H1 (cell line): ENCODE data around the gene SLC41A1. TPM values are rescaled to one million over a fixed set of nuclear protein-coding genes. Genes with fewer than 3 reads are reported as not detected.

Experiments used
- BRCA1 ChIP-seq: IDR thresholded peaks from 2 replicates; pipeline ENCODE4 v1.6.1; 2012; ENCODE audit warnings: low read depth, low read length, improper control_type of control experiment
- CBX8 ChIP-seq: fragments of 300-800, 300-1000 bp; sonication (generic); IDR thresholded peaks from 2 replicates; pipeline ENCODE4 v1.7.1; 2016; ENCODE audit warnings: low read depth, low read length, borderline replicate concordance
- NANOG ChIP-seq: IDR thresholded peaks from 2 replicates; pipeline ENCODE4 v1.6.1; 2011; ENCODE audit warnings: low read length, low read depth, mild to moderate bottlenecking, inconsistent platforms; ENCODE audit not compliant: insufficient read depth, poor library complexity, severe bottlenecking
- RNF2 ChIP-seq: fragments of 200-900, 300-1000 bp; sonication (generic); IDR thresholded peaks from 2 replicates; pipeline ENCODE4 v1.7.1; 2016; ENCODE audit warnings: borderline replicate concordance, low read depth, mild to moderate bottlenecking, antibody characterized with exemption, low read length; ENCODE audit not compliant: poor library complexity, severe bottlenecking; ENCODE audit errors: missing control alignments
- SAP30 ChIP-seq: fragments of 300-600 bp; sonication (generic); IDR thresholded peaks from 2 replicates; pipeline ENCODE4 v1.7.1; 2012; ENCODE audit warnings: low read length, moderate library complexity, mild to moderate bottlenecking, inconsistent platforms; ENCODE audit not compliant: insufficient read depth, insufficient replicate concordance
- SRF ChIP-seq: IDR thresholded peaks from 2 replicates; pipeline ENCODE4 v1.6.1; 2011; ENCODE audit warnings: mild to moderate bottlenecking, low read depth, low read length, moderate library complexity
- polyA plus RNA-seq, 7 experiments: library from polyadenylated mRNA; depleted of rRNA in 3 of 7; stranded (reverse) in 5 of 7; unstranded in 2 of 7; fragments of >200 nt in 5 of 7; fragments of 200-250 nt in 2 of 7; gene quantifications; 1 replicate in 5 of 7; 2 replicates in 1 of 7; 4 replicates in 1 of 7; pipeline versions ENCODE4 v1.2.1 to v1.2.3, GENCODE V29; 2011 to 2013; ENCODE audit warnings: missing spikeins in 2 of 7, mixed read lengths in 2 of 7
- total RNA-seq: library from RNA; stranded (reverse); fragmentation: NEBNext Ultra II Directional; extraction: Animal tissue kit (Norgen Biotek cat#: 25700); gene quantifications from 2 replicates; pipeline ENCODE4 v1.2.1, GENCODE V29; 2021

SLC41A1 gene
- total and polyA plus RNA-seq, 2 of the 8 experiments (the other 6 are each of a cell fraction or from before 2014, with no cell fraction given) = 41.2 to 42.3 TPM

DNA sequence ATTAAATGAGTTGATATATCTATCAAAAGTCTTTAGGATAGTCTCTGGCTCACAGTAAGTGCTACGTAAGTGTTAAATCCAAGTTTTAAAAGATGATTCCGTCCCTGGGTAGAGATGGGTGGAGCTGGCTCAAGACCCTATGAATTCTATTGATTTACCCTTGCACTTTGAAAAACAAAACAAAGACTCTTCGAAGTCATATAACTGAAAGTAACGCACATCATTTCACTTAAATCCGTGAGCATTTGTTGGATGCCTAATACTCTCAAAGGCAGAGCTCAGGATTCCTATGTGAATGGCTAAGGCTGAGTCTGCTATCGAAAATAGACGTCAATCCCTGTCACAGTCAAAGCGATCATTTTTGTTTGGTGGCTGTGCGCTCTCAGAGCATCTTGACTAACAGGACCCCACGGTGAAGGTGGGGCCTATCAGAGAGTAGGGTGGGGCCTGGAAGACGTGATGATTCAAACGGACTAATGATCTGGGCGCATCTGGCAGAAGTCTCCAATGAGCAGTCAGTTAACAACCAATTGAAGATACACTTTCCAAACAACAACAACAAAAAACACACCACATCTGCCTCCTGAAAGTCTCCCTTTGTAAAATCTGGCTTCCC is 61.9 kb downstream of the SLC41A1 start (continued):
- no peak for TF ChIP-seq RNF2
- TF ChIP-seq CBX8 = no peak
- no peak for TF ChIP-seq NANOG
- no peak for TF ChIP-seq SAP30
- no peak for TF ChIP-seq SRF
- no peak for TF ChIP-seq BRCA1
